Kidney capillary endothelial cell (primary cell): ENCODE measurements around the gene KRT17.

ENCODE experiments used
- DNase-seq: peaks from one replicate; pipeline ENCODE4 v3.0.0-alpha.2; 2018; ENCODE audit warnings: low spot score

KRT17 gene

DNA sequence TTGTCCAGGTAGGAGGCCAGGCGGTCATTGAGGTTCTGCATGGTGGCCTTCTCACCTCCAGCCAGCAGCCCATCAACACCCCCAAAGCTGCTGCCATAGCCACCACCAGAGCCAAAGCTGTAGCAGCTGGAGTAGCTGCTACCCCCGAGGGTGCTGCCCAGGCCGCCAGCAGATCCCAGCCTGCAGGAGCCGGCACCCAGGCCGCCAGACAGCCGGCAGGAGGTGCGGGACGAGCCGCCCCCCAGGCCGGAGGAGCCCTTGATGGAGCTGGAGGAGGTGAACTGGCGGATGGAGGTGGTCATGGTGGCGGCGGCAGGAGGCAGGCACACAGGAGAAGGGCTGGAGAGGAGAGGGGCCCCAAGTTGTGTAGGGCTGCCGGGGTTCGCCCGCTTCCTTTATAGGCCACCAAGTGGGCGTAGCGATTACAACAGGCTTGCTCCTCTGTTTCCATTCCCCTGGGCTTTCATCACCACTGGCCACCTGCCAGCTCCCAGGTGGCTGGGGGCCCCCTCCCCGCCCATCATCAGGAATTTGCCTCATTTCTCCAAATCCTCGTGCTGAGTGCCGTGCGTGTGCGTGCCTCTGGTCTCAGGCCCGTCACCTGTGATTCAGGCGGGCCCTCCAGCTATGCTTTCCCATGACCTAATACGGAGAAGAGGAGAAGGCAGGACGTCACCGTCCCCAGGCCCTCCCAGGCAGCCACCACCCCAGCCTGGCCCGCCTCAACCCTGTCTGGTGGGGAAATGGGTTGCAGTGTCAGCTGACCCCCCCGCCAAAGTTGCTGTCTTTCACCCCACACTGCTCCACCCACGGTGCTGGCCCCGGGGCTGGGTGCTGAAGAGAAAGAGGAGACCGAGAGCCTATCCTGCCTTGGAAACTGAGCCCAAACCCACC lies at the start of gene KRT17:
KRT17 (minus strand) TSS at position 368 of the 894 bp plus-strand sequence; CDS start at position 302, 66 bp downstream.
- DNase-seq: no peak

DNA sequence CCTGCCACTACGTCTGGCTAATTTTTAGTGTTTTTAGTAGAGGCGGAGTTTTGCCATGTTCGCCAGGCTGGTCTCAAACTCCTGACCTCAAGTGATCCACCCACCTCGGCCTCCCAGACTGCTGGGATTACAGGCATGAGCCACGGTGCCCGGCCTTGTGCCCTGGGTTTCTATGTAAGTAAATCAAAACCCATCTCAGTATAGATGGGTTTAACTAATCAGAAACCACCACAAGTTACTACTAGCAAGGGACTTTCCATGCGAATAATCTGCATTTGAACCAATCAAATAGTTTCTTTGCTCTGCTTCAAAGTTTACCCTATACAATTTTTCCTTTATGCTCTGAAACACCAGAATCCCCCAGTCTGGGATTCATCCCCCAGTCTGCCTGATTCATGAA lies 47.8 kb upstream of the KRT17 start:
- DNase-seq: no peak

DNA sequence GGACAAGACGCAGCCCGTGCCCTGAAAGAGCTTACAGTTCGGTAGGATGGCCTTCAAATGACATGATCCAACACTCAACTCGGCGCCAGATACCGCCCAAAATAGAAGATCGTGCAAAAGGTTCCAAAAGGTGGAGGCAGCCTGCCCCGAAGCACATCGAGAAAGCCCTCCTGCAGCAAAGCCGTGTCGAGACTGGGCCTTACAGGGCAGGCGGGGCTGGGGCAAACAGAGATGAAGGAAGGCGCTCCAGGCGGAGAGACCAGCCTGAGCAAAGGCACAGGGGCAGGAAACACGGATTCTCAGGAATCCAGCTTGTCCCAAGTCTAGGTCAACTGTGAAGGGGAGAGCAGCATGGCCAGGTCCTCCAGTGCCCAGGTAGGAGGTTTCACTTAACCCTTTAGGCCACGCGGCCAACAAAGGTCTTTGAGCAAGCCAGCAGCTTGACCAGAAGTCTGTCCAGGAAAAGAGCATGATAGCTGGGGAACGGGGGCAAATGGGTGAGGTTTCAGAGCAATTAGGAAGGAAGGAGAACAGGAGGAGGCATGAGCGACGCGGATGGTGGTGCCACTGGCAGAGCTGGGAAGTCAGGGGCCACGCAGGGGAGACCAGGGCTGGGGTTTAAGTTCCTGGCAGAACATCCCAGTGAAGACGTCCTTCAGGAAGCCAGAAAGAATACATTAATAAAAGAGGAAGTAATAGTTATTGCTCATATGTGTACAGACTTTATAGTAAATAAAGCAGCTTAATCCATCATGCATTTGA lies 43.1 kb upstream of the KRT17 start:
- DNase-seq: no peak

DNA sequence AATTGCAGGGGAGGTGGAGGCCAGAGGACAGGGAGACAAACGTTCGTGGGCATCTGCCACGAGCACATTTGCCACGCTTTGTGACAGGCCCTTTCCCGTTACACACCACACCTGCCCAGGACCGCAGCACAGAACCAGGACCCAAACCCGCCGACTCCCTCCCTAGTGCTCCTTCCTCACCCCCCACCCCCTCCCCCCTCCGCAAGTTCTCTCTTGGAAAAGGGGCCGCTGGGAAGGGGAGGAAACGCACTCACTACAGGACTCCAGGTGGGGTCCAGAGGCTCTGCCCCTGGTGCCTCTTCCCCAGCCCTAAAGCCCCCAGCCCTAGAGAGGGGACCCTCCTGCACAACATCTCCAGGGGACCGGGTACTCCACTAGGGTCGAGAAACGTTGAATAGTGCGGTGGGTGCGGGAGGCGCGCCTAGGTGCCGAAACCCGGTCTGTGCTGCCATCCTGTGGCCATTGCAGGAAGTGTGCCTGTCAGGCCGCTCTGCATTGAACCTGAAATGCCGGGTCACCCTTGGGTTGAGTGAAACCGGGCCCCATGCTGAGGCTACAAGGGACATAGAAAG lies 42.4 kb upstream of the KRT17 start:
- DNase-seq: peak; percentile 72

DNA sequence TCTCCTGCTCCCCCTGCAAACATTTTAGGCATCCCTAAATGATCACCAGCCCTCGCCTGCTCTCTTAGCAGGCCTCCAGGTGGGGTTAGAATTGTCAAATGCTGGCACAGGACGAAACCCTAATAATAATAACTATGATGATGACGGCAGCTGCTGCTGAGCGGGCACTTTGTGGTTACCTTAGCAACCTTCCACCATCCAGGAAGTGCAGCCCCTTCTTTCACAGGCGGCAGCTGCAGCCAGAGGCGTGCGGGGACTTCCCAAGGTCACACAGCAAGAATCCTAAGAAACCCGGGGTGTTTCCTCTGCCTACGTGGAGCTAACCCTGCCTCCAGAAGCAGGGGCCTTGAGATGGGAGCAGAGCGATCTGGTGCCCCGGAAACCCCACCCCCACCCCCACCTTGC lies 41.9 kb upstream of the KRT17 start:
- no peak for DNase-seq

- DNase-seq: peak; percentile 86
Observed at GRCh38 chr17:41665566-41666236, 41.3 kb upstream of the KRT17 start.

- DNase-seq: no peak
Observed at GRCh38 chr17:41664587-41665565, 40.5 kb upstream of the KRT17 start.

DNA sequence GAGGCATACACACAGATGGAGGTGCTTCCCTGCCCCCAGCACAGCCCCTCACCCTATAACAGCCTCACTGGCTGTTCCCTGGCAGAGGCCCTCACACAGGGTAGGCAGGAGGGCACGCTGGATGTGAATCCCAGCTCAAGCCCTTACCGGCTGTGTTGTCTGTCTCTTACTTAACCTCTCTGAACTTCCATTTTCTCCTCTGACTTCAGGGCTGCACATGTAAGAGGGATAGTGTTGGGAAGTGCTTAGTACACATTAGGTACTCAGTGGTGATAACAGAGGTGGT lies 39.7 kb upstream of the KRT17 start:
- no peak for DNase-seq

DNA sequence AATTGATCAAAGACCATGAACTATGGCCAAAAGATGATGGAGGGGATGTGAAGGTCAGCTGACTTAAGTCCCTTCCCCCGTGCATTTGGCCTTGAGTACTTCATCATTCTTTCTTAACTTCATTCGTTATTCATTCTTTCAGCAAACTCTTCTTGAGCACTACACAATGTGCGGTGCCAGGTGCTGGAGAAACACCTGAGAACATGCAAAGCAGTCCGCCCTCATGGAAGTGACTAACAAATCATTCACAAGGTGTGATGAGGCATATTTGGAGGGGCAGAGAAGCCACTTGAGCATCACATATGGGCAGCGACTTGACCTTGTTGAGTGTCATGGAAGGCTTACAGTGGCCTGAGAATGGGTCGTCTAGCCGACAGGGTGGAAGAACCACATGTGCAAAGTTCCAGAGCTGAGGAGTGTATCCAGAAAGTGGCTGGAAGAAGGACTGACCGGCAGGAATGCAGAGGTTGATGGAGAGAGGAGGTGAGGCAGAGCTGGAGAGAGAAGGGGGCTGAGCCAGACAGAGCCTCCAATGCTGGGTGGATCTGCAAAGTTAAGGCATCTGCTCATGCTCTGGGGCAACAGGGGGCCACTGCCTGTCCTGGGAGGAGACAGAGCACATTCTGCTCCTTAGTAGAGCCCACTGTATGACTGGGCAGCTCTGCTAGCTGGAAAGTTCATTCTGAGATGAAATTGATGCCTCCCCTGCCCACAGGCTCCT lies 39.2 kb upstream of the KRT17 start:
- DNase-seq: no peak

DNA sequence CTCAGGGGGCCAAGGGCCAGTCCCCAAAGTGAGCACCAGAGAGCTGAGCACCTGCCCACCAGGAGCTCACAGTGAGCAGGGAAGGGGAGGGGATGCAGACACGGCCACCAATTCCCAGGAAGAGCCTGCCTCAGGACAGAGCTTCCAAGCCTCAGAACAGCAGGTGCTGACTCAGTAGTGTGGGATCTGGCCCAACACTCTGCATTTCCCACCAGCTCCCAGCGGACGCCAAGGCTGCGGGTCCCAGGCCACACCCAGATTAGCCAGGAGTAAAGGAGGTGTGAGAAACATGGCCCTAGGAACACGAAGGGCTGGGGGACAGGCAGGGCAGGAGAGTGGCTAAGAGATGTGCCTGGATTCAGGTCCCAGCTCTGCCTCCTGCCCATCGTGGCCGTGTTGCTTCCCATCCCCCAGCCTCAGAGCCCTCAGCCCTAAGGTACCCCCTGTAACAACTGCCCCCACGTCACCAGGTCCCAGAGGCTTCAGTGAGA lies 35.9 kb upstream of the KRT17 start:
- no peak for DNase-seq

DNA sequence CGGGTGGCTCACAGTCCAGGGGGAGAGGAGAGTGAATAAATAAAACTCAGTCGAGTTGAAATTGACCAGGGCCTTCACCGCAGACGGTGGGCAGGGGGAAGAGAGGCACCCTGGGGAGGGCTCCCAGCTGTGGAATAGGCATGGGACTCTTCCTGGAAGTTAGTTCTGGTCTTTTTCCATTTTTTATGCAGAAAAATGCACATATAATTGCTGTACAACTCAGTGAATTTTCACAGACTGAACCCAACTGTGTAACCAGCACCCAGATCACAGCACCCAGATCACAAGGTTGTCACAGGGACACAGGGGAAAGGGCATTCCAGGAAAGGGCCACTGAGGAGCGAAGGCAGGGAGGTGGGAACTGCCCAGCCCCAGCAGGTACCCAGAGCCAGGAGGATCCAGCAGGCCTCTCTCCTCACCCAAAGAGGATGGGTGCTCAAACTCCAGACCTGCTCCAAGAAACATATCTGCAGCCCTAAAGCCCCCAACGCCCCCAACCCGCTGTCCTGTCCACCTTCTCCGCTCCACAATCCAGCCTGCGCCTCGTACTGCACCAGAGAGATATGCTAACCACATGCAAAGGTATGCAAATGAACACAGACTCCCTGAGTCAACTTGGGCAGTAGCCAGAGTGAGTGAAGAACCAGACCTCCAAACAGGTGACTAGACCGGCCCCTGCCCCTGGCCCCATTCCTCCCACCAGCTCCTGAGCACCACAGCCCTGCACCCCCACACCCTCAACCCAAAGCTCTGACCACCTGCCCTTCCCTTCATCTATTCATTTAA lies 35.2 kb upstream of the KRT17 start:
- no peak for DNase-seq

DNA sequence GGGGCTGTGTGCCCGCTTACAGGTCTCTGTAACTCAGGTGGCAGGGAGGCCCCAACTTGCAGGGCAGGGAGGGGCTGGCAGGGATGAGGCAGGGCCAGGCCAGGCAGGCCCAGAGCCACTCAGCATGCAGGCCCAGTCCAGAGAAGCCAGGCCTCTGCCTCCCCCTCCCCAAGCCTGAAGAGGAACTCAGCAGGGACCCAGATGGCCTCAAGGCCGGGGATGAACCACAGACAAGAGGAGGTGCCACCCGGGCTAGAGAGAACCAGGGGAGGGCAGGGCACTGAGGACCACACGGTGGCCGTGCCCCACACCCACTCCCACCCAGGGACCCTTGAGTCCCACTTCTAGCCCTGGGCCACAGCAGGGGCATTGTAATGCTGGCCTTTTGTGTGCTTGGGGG lies 34.5 kb upstream of the KRT17 start:
- DNase-seq: no peak

- DNase-seq: no peak
Observed at GRCh38 chr17:41657936-41658335, 33.6 kb upstream of the KRT17 start.

DNA sequence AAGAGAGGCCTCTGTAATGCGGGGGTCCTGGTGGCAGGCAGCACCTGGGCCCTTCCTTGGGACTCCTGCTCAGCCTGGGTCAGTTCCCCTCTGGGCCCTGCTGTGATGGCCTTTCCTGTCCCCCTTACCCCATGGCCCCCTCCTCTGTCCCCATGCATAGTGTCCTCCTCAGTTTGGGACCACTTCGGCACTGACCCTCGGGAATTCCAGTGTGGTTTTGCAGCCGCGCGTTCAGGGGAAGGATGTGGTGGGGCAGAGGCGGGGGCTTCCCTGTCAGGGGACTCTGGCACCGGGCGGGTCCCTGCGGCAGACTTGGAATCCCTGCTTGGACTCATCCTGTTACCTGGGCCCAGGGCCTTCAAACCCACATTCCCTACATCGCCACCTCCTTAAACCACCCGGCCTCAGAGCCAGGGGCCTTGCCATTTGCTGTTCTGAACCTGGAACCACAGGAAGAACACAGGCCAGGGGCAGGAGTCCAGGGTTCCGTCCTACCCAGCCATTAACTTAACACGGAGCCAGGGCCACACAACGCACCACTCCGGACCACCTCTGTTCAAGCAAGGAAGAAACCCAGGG lies 32.9 kb upstream of the KRT17 start:
- DNase-seq: no peak

DNA sequence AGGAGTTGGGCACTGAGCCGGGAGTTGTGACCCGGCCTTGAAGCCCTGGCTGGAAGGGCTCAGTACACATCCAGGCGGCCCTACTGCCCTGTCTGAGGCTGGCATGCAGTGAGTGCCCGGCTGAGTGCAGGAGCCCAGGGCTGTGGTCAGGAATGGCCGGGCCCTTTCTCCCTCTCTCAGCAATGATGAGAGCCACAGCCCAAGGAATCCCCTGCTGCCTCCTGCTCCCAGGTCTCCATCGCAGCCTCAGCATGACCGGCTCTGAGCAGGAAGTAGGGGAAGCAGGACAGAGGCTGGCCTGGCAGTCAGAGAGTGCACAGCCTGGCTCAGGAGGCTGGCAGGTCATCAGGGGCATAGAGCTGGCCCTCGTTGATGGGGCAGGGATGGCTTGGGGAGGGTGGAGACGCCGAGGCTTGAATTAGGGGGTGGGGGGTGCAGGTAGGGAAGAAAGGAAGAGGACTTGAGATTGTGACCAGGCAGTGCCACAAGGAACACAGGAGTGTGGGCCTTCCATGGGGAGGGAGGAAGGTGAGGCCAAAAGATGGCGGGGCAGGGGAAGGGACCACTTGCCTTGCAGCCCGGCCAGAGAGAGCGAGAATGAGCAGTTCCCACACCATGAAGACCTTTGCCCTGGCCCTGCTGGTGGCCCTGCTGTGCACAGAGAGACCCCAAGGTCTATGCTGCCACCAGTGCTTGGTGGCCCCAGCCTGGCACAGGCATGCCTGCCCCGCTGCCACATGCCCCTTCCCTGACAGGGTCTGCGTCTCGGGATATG lies 32.1 kb upstream of the KRT17 start:
- no peak for DNase-seq

- no peak for DNase-seq
Observed at GRCh38 chr17:41655611-41656111, 31.3 kb upstream of the KRT17 start.

- no peak for DNase-seq
Observed at GRCh38 chr17:41654678-41655607, 30.6 kb upstream of the KRT17 start.
